Chondrocyte (in vitro differentiated cells): ENCODE results near the gene MOSMO. TPM values are rescaled to one million over a fixed set of nuclear protein-coding genes. Genes with fewer than 3 reads are reported as not detected.

Source experiments
- DNase-seq: peaks from one replicate; pipeline ENCODE4 v3.0.0; 2021; ENCODE audit warnings: mixed read lengths, low spot score
- H3K27ac Mint-ChIP-seq: one replicate; pipeline ENCODE4 v1.8.0; 2021; ENCODE audit warnings: mild to moderate bottlenecking, moderate library complexity, mixed read lengths; ENCODE audit not compliant: unreplicated experiment
- H3K27me3 Mint-ChIP-seq: 2 replicates; pipeline ENCODE4 v1.8.0; 2021; ENCODE audit warnings: low read depth, mixed read lengths
- H3K36me3 Mint-ChIP-seq: 2 replicates; pipeline ENCODE4 v1.8.0; 2021; ENCODE audit warnings: low read depth, mixed read lengths
- H3K4me1 Mint-ChIP-seq: 2 replicates; pipeline ENCODE4 v1.8.0; 2021; ENCODE audit warnings: low read depth, mild to moderate bottlenecking, mixed read lengths
- H3K4me3 Mint-ChIP-seq: one replicate; pipeline ENCODE4 v1.8.0; 2021; ENCODE audit warnings: mild to moderate bottlenecking, moderate library complexity, mixed read lengths; ENCODE audit not compliant: unreplicated experiment
- H3K9me3 Mint-ChIP-seq: 2 replicates; pipeline ENCODE4 v1.8.0; 2021; ENCODE audit warnings: low read depth, mixed read lengths
- CTCF ChIP-seq: fragments of 200-600 bp; sonication (generic); IDR thresholded peaks from 2 replicates; pipeline ENCODE4 v1.5.0; 2021; ENCODE audit warnings: antibody characterized with exemption, mild to moderate bottlenecking, moderate library complexity
- total RNA-seq: library from RNA; stranded (reverse); gene quantifications from 3 replicates; pipeline ENCODE4 v1.2.1, GENCODE V29; 2021

MOSMO gene
- total RNA-seq, 1 donor from 2014 or later: 9.7 TPM

GRCh38 chr16:21971856-21972255 is 36.1 kb upstream of the MOSMO start:
- H3K36me3 Mint-ChIP-seq: peaks cover 32% of the 10 kb centered on the region
- no peak for DNase-seq
- H3K4me3 Mint-ChIP-seq: no peak overlapping the region
- H3K4me1 Mint-ChIP-seq: no peaks in the 10 kb centered on the region
- no peak for TF ChIP-seq CTCF
- H3K9me3 Mint-ChIP-seq: no peaks in the 10 kb centered on the region
- H3K27me3 Mint-ChIP-seq: no peaks in the 10 kb centered on the region
- H3K27ac Mint-ChIP-seq: no peak overlapping the region

GRCh38 chr16:21973945-21974344 is 34.0 kb upstream of the MOSMO start:
- no peak for TF ChIP-seq CTCF
- DNase-seq: no peak
- no peaks in the 10 kb centered on the region for H3K27me3 Mint-ChIP-seq
- no peak overlapping the region for H3K27ac Mint-ChIP-seq
- H3K9me3 Mint-ChIP-seq: no peaks in the 10 kb centered on the region
- H3K4me3 Mint-ChIP-seq: no peak overlapping the region
- no peaks in the 10 kb centered on the region for H3K4me1 Mint-ChIP-seq
- peaks cover 32% of the 10 kb centered on the region for H3K36me3 Mint-ChIP-seq

GRCh38 chr16:21980032-21980431 is 27.9 kb upstream of the MOSMO start:
- DNase-seq: no peak
- Mint-ChIP-seq H3K9me3 (no peaks in the 10 kb centered on the region), H3K27me3 (no peaks in the 10 kb centered on the region), H3K4me1 (no peaks in the 10 kb centered on the region), H3K36me3 (peaks cover 46% of the 10 kb centered on the region), H3K4me3 (no peak overlapping the region), H3K27ac (no peak overlapping the region)
- no peak for TF ChIP-seq CTCF

GRCh38 chr16:21982108-21982507 is 25.8 kb upstream of the MOSMO start:
- Mint-ChIP-seq H3K36me3 (peaks cover 42% of the 10 kb centered on the region), H3K9me3 (no peaks in the 10 kb centered on the region), H3K27ac (no peak overlapping the region), H3K27me3 (no peaks in the 10 kb centered on the region), H3K4me1 (no peaks in the 10 kb centered on the region), H3K4me3 (no peak overlapping the region)
- no peak for TF ChIP-seq CTCF
- DNase-seq: no peak

GRCh38 chr16:21984062-21984461 is 23.8 kb upstream of the MOSMO start:
- DNase-seq: no peak
- Mint-ChIP-seq H3K4me1 (no peaks in the 10 kb centered on the region), H3K27me3 (no peaks in the 10 kb centered on the region), H3K27ac (no peak overlapping the region), H3K9me3 (no peaks in the 10 kb centered on the region), H3K36me3 (peaks cover 35% of the 10 kb centered on the region), H3K4me3 (no peak overlapping the region)
- TF ChIP-seq CTCF: no peak
